ENCODE results near the gene GPR31.

Gene GPR31

DNA sequence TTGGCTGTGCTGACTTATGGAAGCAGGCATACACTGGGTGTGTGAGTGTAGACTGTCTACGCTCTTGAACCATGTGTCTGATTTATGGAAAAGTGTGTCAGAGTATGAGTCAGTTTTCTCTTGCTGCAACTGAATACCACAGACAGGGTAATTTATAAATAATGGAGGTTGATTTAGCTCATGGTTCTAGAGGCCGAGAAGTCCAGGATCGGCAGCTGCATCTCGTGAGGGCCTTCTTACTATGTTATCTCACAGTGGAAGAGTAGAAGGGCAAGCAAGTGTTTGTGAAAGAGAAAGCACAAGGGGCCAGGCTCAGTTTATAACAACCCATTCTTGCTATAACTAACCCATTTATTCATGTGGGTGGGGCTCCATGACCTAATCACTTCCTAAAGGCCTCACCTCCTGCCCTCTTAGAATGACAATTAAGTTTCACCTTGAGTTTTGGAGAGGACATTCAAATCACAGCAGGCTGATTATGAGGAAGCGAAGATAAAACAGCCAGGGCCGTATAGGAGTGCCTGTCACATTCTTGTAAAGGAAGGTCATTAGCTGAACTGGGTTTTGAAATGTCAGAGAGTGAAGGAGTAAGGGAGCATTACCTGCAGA, 6.7 kb downstream of the GPR31 start:
- TF ChIP-seq, protein P1, sequence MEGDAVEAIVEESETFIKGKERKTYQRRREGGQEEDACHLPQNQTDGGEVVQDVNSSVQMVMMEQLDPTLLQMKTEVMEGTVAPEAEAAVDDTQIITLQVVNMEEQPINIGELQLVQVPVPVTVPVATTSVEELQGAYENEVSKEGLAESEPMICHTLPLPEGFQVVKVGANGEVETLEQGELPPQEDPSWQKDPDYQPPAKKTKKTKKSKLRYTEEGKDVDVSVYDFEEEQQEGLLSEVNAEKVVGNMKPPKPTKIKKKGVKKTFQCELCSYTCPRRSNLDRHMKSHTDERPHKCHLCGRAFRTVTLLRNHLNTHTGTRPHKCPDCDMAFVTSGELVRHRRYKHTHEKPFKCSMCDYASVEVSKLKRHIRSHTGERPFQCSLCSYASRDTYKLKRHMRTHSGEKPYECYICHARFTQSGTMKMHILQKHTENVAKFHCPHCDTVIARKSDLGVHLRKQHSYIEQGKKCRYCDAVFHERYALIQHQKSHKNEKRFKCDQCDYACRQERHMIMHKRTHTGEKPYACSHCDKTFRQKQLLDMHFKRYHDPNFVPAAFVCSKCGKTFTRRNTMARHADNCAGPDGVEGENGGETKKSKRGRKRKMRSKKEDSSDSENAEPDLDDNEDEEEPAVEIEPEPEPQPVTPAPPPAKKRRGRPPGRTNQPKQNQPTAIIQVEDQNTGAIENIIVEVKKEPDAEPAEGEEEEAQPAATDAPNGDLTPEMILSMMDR (IDR thresholded peaks at IDR 0.05), result no peak
- no peak overlapping the region for H3K27ac ChIP-seq
- no peak for DNase-seq (ENCODE audit: low spot score)
- H3K4me3 ChIP-seq, result no peak overlapping the region

DNA sequence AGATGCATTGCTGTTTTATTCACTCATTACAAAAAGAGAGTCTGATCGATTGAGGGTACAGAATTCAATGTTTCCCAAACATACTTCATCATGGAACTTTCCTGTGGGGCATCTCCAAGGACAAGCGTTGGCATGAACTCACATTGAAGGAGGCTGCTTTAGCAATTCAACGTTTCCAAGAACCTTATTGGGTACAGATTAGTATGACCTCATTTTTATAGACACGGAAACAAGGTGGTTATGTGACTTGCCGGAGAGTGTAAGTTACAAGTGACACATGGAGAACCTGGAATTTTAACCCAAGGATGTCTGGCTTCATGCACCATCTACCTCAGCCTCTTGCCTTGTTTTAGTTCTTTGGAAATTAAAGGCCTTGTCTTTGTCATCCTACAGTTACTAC, 8.8 kb downstream of the GPR31 start:
- no peak overlapping the region for H3K4me3 ChIP-seq
- no peak for DNase-seq (ENCODE audit: low spot score)
- TF ChIP-seq, protein P1 (IDR thresholded peaks at IDR 0.05), result no peak
- no peak overlapping the region for H3K27ac ChIP-seq

DNA sequence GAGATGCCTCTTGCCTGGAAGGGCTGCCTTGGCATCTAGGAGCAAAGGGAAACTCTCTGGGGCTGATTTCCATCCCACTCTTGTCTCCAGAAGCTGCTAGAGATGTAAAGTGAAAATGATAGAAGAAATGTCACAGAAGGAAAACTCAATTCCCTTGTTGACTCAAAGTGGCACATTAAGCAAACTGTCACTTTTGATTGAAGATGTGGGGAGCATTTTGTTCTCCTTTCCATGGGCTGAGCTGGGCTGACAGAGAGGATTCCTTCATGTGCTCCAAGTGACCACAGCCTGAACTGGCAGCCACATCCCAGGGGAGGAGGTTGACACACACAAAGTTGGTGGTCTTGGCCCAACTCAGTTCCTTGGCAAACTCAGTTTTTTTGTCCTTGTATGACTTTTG, 9.8 kb downstream of the GPR31 start:
- TF ChIP-seq, protein P1 (IDR thresholded peaks at IDR 0.05), result no peak
- H3K4me3 ChIP-seq, result no peak overlapping the region
- no peak for DNase-seq (ENCODE audit: low spot score)
- no peak overlapping the region for H3K27ac ChIP-seq

DNA sequence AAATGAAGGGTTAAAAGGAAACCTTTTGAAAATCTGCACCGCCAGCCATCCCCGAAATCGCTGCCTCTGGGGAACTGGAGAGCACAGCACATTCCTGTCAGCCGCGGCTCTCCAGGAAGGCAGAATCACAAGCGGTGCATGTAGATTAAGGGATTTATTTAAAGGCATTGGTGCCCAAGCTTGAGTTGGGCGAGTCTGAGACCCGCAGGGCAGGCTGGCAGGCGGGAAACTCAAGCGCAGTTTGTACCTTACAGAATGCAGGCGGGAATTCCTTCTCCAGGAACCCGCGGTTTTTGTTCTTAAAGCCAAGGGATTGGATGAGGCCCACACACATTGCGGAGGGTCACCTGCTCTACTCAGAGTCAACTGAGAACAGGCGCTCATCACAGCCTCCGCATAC, 10.8 kb downstream of the GPR31 start:
- no peak for DNase-seq (ENCODE audit: low spot score)
- no peak overlapping the region for H3K4me3 ChIP-seq
- H3K27ac ChIP-seq, result no peak overlapping the region
- TF ChIP-seq, protein P1 (IDR thresholded peaks at IDR 0.05), result no peak

DNA sequence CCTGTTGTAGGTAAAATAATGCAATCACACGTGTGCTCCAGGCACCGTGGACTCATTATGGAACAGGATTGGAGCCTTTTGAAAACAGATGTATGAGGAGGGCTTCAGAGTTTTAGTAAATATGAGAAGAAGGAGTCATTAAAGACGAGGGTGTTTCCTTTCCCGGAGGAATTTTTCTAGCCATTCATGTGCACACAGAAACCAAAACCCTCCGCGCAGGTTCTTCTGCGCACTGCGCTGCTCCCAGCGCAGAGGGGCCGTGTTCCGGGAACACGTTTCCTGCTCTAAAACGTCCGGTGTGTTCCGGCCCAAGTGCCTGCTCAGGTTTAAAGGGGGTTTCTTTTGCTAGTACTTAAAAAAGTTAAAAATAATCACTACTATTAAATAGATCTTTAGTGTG, 11.6 kb downstream of the GPR31 start:
- Histone ChIP-seq H3K27ac (no peak overlapping the region), H3K4me3 (no peak overlapping the region)
- no peak for DNase-seq (ENCODE audit: low spot score)
- TF ChIP-seq, protein P1 (IDR thresholded peaks at IDR 0.05), result no peak

DNA sequence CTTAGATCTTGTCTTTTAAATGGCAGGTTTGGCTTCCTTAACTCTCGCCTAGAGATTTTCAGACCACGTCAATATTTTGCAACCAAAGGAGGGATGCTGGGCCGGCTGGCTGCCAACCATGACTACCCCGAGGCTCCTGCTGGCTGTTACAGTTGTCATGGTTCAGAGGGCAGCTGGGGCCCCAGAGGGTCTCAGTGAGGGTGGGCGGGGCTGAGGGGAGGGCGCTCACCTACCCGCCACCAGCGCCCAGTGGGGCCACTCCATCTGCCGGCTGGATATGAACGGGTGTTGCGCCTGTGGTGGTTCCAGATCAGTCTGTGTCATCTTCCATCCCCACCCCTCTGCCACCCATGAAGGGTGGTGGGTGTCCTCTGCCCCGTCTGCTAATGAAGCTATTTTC, 12.3 kb downstream of the GPR31 start:
- Histone ChIP-seq H3K27ac (no peak overlapping the region), H3K4me3 (no peak overlapping the region)
- TF ChIP-seq, protein P1 (IDR thresholded peaks at IDR 0.05), result no peak
- no peak for DNase-seq (ENCODE audit: low spot score)

DNA sequence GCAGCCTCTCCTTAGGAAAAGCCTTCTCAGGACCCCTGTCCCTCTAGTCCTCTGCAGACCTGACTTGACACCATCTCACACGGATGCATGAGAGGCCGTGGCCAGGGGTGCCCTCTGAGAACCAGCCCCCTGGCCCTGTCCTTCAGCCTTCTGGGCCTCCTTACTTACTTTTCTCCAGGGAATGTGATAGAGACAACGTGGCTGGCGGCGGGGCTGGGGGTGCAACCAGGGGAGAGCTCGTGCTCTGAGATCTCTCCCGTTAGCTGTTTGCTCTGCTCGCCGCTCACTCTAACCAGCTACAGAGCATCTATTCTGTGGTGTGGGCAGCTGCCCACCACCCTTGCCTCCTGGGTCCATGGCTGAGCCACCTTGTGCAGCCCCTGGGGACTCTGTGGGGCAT, 14.7 kb downstream of the GPR31 start:
- H3K4me3 ChIP-seq, result no peak overlapping the region
- TF ChIP-seq, protein P1 (IDR thresholded peaks at IDR 0.05), result no peak

More for the DNA sequence above, 14.7 kb downstream of the GPR31 start:
- DNase-seq (ENCODE audit: low spot score), result no peak
- H3K27ac ChIP-seq, result no peak overlapping the region

All from coronary artery (tissue), 2 donors.